ENCODE results near the gene PRRX2.

PRRX2 gene

GRCh38 chr9:129731477-129732085 is 66.1 kb downstream of the PRRX2 start:
- no peak overlapping the region for H2AFZ ChIP-seq (ENCODE audit: low read length)
- H3K27me3 ChIP-seq (ENCODE audit: insufficient read depth, low read length) = no peaks in the 10 kb centered on the region
- H3K9ac ChIP-seq (ENCODE audit: low read length) = no peak overlapping the region
- no peaks in the 10 kb centered on the region for H3K36me3 ChIP-seq (ENCODE audit: insufficient read depth, low read length)
- H3F3A ChIP-seq (ENCODE audit: insufficient read depth, low read length) = no peaks in the 10 kb centered on the region
- no peaks in the 10 kb centered on the region for H4K20me1 ChIP-seq (ENCODE audit: insufficient read depth, low read length)
- no peaks in the 10 kb centered on the region for H3K9me2 ChIP-seq (ENCODE audit: low read depth, low read length)
- H3K4me3 ChIP-seq (ENCODE audit: low read depth, low read length, poor library complexity, severe bottlenecking) = no peak overlapping the region
- no peak for TF ChIP-seq CTCF (IDR thresholded peaks at IDR 0.05; ENCODE audit: low read length)
- TF ChIP-seq EZH2 (IDR thresholded peaks at IDR 0.05; ENCODE audit: borderline replicate concordance, low read length) = no peak
- no peaks in the 10 kb centered on the region for H3K79me2 ChIP-seq (ENCODE audit: insufficient read depth, low read length)
- no peaks in the 10 kb centered on the region for H3K4me1 ChIP-seq (ENCODE audit: insufficient read depth, low read length, severe bottlenecking)
- no peak overlapping the region for H3K4me2 ChIP-seq (ENCODE audit: low read length)
- H3K9me3 ChIP-seq (ENCODE audit: low read length) = no peaks in the 10 kb centered on the region
- no peak overlapping the region for H3K27ac ChIP-seq (ENCODE audit: low read depth, low read length, poor library complexity, severe bottlenecking)

GRCh38 chr9:129732100-129732499 is 66.7 kb downstream of the PRRX2 start:
- Histone ChIP-seq H3K9me2 (ENCODE audit: low read depth, low read length) (no peaks in the 10 kb centered on the region), H4K20me1 (ENCODE audit: insufficient read depth, low read length) (no peaks in the 10 kb centered on the region), H3K27me3 (ENCODE audit: insufficient read depth, low read length) (peaks cover 2% of the 10 kb centered on the region; the same call in 1 of the 2 replicates), H2AFZ (ENCODE audit: low read length) (no peak overlapping the region), H3K9ac (ENCODE audit: low read length) (no peak overlapping the region), H3F3A (ENCODE audit: insufficient read depth, low read length) (no peaks in the 10 kb centered on the region), H3K4me3 (ENCODE audit: low read depth, low read length, poor library complexity, severe bottlenecking) (no peak overlapping the region), H3K27ac (ENCODE audit: low read depth, low read length, poor library complexity, severe bottlenecking) (no peak overlapping the region), H3K4me2 (ENCODE audit: low read length) (no peak overlapping the region), H3K36me3 (ENCODE audit: insufficient read depth, low read length) (no peaks in the 10 kb centered on the region), H3K4me1 (ENCODE audit: insufficient read depth, low read length, severe bottlenecking) (no peaks in the 10 kb centered on the region), H3K79me2 (ENCODE audit: insufficient read depth, low read length) (no peaks in the 10 kb centered on the region), H3K9me3 (ENCODE audit: low read length) (no peaks in the 10 kb centered on the region)
- no peak for TF ChIP-seq CTCF (IDR thresholded peaks at IDR 0.05; ENCODE audit: low read length)
- no peak for TF ChIP-seq EZH2 (IDR thresholded peaks at IDR 0.05; ENCODE audit: borderline replicate concordance, low read length)

- Histone ChIP-seq H2AFZ (ENCODE audit: low read length) (no peak overlapping the region), H3F3A (ENCODE audit: insufficient read depth, low read length) (no peaks in the 10 kb centered on the region), H3K4me1 (ENCODE audit: insufficient read depth, low read length, severe bottlenecking) (peaks cover 4% of the 10 kb centered on the region), H3K36me3 (ENCODE audit: insufficient read depth, low read length) (no peaks in the 10 kb centered on the region), H3K9me3 (ENCODE audit: low read length) (no peaks in the 10 kb centered on the region), H3K9me2 (ENCODE audit: low read depth, low read length) (no peaks in the 10 kb centered on the region), H3K27ac (ENCODE audit: low read depth, low read length, poor library complexity, severe bottlenecking) (no peak overlapping the region), H3K4me2 (ENCODE audit: low read length) (no peak overlapping the region), H3K4me3 (ENCODE audit: low read depth, low read length, poor library complexity, severe bottlenecking) (no peak overlapping the region), H3K9ac (ENCODE audit: low read length) (no peak overlapping the region), H3K79me2 (ENCODE audit: insufficient read depth, low read length) (no peaks in the 10 kb centered on the region), H3K27me3 (ENCODE audit: insufficient read depth, low read length) (peaks cover 4% of the 10 kb centered on the region; the same call in 1 of the 2 replicates), H4K20me1 (ENCODE audit: insufficient read depth, low read length) (no peaks in the 10 kb centered on the region)
- no peak for TF ChIP-seq CTCF (IDR thresholded peaks at IDR 0.05; ENCODE audit: low read length)
- no peak for TF ChIP-seq EZH2 (IDR thresholded peaks at IDR 0.05; ENCODE audit: borderline replicate concordance, low read length)
Measured at GRCh38 chr9:129732946-129733631, 67.6 kb downstream of the PRRX2 start.

All from OCI-LY1 (cell line).